Measurements from ENCODE around the gene CBX7.

DNA sequence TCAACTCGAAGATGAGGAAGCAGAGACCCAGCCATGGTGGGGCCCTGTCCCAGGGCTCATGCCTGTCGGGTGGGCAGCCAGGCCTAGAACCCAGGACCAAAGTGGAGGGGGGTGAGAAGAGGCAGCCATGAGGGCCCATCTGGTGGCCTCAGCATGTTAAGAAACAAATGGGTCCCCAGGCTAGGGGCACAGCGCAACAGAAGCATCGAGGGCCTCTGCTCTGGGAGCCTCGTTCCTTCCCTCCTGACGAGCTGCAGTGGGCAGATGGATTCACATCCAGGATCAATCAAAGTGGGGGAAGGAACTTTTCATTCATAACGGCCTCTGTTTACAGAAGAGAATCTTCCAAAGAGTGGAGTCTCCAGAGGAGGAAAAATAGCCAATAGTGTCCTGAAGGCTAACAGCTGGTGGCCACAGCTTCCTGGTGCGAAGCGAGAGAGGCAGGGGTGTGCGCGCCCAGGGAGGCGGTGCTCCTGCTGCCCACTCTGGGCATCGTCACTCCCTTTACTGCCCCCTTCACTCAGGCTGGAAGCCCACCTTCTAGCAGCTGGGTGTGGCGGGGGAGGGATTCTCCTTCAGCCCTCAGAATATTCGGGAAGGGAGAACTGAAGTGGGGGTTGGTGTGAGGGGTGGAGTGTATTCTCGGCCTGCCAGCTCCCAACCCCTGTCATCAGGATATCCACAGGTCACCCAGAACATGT, 4.3 kb downstream of the CBX7 start:
- TF ChIP-seq CTCF (IDR thresholded peaks at IDR 0.05) (no peak), POLR2A (IDR thresholded peaks at IDR 0.05) (no peak)
